ENCODE measurements around the gene RNPEP. TPM values are rescaled to one million over a fixed set of nuclear protein-coding genes. Genes with fewer than 3 reads are reported as not detected.

Gene RNPEP
- total RNA-seq, 1 donor from 2014 or later: 42.4 TPM

DNA sequence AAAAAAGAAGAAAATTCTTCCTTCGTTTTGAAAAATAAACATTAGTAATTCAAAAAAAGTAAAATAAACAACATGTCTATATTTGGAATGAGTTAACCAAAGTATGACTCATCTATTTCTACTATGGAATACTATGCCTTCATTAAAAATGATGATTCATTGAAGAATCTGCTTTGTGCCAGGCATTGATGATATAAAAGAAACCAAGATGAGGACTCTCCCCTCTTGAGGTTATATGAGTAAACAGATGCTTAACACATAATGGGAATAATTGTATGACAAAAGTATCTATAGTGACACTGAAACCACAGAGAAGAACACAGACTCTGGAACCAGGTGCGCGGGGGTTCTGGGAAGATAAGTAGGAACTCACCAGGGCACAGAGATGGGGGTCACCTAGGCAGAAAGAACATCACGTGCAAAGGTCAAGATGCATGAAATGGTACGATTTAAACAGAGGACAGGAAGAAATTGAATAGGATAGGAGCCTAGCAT lies 46.8 kb downstream of the RNPEP start:
- H3K4me1 Mint-ChIP-seq (ENCODE audit: low read depth, unreplicated experiment): no peaks in the 10 kb centered on the region
- no peaks in the 10 kb centered on the region for H3K27me3 Mint-ChIP-seq (ENCODE audit: unreplicated experiment)
- H3K4me3 Mint-ChIP-seq (ENCODE audit: unreplicated experiment): no peak overlapping the region
- no peak for DNase-seq
- TF ChIP-seq, protein P1, sequence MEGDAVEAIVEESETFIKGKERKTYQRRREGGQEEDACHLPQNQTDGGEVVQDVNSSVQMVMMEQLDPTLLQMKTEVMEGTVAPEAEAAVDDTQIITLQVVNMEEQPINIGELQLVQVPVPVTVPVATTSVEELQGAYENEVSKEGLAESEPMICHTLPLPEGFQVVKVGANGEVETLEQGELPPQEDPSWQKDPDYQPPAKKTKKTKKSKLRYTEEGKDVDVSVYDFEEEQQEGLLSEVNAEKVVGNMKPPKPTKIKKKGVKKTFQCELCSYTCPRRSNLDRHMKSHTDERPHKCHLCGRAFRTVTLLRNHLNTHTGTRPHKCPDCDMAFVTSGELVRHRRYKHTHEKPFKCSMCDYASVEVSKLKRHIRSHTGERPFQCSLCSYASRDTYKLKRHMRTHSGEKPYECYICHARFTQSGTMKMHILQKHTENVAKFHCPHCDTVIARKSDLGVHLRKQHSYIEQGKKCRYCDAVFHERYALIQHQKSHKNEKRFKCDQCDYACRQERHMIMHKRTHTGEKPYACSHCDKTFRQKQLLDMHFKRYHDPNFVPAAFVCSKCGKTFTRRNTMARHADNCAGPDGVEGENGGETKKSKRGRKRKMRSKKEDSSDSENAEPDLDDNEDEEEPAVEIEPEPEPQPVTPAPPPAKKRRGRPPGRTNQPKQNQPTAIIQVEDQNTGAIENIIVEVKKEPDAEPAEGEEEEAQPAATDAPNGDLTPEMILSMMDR (IDR thresholded peaks at IDR 0.05; ENCODE audit: partially characterized antibody, unreplicated experiment): no peak
- no peaks in the 10 kb centered on the region for H3K36me3 Mint-ChIP-seq (ENCODE audit: unreplicated experiment)
- H3K27ac Mint-ChIP-seq (ENCODE audit: unreplicated experiment): no peak overlapping the region
- no peaks in the 10 kb centered on the region for H3K9me3 Mint-ChIP-seq (ENCODE audit: unreplicated experiment)

DNA sequence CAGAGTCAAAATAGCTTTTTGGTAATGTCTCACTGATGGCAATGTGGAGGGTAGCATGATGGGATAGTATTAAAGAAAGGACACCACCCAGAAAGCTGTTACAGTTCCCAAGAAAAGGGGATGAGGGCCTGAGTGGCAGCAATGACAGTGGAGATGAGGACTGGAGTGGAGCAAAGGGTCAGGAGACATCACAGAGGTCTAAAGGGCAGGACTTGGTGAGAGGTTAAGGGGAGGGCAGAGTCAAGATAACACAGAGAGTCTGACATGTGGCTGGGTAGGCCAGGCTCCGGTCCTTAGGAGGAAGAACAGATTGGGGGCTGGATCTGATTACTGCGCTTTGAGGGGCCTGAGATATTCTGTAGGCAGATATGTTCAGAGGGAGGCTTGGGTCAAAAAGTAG lies 47.3 kb downstream of the RNPEP start:
- DNase-seq: no peak
- Mint-ChIP-seq H3K27ac (ENCODE audit: unreplicated experiment) (no peak overlapping the region), H3K4me3 (ENCODE audit: unreplicated experiment) (no peak overlapping the region), H3K36me3 (ENCODE audit: unreplicated experiment) (no peaks in the 10 kb centered on the region), H3K27me3 (ENCODE audit: unreplicated experiment) (no peaks in the 10 kb centered on the region), H3K4me1 (ENCODE audit: low read depth, unreplicated experiment) (no peaks in the 10 kb centered on the region), H3K9me3 (ENCODE audit: unreplicated experiment) (no peaks in the 10 kb centered on the region)
- TF ChIP-seq, protein P1 (IDR thresholded peaks at IDR 0.05; ENCODE audit: partially characterized antibody, unreplicated experiment): no peak

DNA sequence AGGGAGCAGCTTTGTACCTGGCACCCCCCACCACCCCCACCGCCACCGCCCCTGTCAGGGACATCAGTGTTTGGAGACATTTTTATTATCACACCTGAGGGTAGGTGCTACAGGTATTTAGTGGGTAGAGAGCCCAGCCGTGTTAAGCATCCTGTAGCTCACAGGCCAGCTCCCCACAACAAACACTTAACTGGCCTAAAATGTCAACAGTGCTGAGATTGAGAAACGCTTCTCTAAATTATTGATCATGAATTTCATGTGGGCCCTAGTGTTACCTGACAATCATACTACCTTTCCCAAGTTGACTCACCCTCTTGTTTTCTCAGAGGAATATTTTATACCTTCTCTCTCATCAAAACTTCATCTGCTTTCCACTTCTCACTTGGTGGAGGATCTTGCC lies 49.3 kb downstream of the RNPEP start:
- H3K27me3 Mint-ChIP-seq (ENCODE audit: unreplicated experiment): no peaks in the 10 kb centered on the region
- no peaks in the 10 kb centered on the region for H3K4me1 Mint-ChIP-seq (ENCODE audit: low read depth, unreplicated experiment)
- peaks cover 1% of the 10 kb centered on the region for H3K36me3 Mint-ChIP-seq (ENCODE audit: unreplicated experiment)
- TF ChIP-seq, protein P1 (IDR thresholded peaks at IDR 0.05; ENCODE audit: partially characterized antibody, unreplicated experiment): no peak
- DNase-seq: no peak
- H3K27ac Mint-ChIP-seq (ENCODE audit: unreplicated experiment): no peak overlapping the region
- peaks cover 2% of the 10 kb centered on the region for H3K9me3 Mint-ChIP-seq (ENCODE audit: unreplicated experiment)
- no peak overlapping the region for H3K4me3 Mint-ChIP-seq (ENCODE audit: unreplicated experiment)

DNA sequence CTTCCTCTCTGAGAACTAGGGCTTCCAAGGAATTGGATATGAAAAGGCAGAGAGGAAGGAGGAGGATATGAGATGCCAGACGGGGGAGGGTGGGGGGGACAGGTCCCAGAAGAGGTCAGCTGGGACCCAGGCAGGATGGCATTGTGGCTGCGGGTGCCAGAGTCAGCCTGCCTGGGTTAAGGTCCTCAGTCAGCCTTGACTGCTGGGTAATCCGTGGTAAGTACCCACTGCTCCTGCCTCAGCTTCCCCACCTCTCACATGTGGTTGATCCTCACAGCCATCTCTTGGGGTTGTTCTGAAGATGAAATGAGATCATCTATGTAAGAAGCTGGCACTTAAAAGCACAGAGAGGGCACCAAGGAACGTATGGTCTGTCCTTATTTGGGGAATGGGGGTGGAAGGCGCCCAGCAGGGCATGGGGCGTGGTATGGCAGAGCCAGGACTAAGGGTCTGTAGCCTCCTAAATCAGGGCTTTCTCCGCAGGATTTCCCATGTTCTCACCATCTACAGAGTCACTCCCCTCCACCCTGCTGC lies 51.8 kb downstream of the RNPEP start:
- TF ChIP-seq, protein P1 (IDR thresholded peaks at IDR 0.05; ENCODE audit: partially characterized antibody, unreplicated experiment): no peak
- H3K4me1 Mint-ChIP-seq (ENCODE audit: low read depth, unreplicated experiment): peaks cover 8% of the 10 kb centered on the region
- peaks cover 7% of the 10 kb centered on the region for H3K9me3 Mint-ChIP-seq (ENCODE audit: unreplicated experiment)
- H3K36me3 Mint-ChIP-seq (ENCODE audit: unreplicated experiment): peaks cover 3% of the 10 kb centered on the region
- no peak overlapping the region for H3K27ac Mint-ChIP-seq (ENCODE audit: unreplicated experiment)
- peaks cover 7% of the 10 kb centered on the region for H3K27me3 Mint-ChIP-seq (ENCODE audit: unreplicated experiment)
- H3K4me3 Mint-ChIP-seq (ENCODE audit: unreplicated experiment): no peak overlapping the region
- DNase-seq: no peak

DNA sequence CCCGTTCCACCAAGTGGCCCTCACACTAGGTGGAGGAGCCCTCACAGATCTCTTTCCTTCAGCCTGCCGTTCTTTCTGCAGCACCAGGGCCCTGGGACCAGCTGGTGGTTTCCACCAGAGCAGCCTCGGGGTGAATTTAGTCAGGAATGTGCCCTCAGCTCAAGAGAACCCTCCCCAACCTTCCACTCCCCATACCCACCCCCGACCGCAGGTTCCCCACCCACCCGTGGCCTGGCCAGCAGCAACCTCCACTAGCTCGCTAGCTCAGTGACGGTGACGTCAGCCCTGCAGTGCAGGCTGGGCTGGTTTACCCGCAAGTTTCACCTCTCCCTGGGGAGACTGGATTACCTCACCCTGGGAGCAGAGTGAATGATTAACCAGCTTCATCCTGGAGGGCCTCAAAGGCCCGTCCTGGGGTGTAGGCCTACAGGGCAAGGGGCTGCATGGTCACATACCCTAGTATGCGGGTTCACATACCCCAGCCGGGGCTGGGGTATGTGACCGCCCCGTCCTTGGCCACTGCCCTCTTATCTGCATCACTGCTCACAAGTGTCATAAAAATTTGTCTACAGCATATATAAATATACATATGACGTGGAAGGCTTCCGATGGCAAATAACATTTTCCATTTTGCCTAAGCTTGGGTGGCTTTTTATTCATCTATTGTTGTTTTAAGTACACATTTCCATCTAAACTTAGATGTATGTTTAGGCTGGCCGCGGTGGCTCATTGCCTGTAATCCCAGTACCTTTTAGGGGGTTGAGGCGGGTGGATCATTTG lies 52.4 kb downstream of the RNPEP start:
- Mint-ChIP-seq H3K27me3 (ENCODE audit: unreplicated experiment) (peaks cover 7% of the 10 kb centered on the region), H3K4me3 (ENCODE audit: unreplicated experiment) (no peak overlapping the region)

More for the DNA sequence above, 52.4 kb downstream of the RNPEP start:
- H3K36me3 Mint-ChIP-seq (ENCODE audit: unreplicated experiment): peaks cover 3% of the 10 kb centered on the region
- H3K4me1 Mint-ChIP-seq (ENCODE audit: low read depth, unreplicated experiment): peaks cover 8% of the 10 kb centered on the region
- no peak overlapping the region for H3K27ac Mint-ChIP-seq (ENCODE audit: unreplicated experiment)
- TF ChIP-seq, protein P1 (IDR thresholded peaks at IDR 0.05; ENCODE audit: partially characterized antibody, unreplicated experiment): no peak
- peak; percentile 51 for DNase-seq
- H3K9me3 Mint-ChIP-seq (ENCODE audit: unreplicated experiment): peaks cover 7% of the 10 kb centered on the region
